GM12801 (cell line): ENCODE data around the gene TDRD6.

Source experiments
- CTCF ChIP-seq: IDR thresholded peaks from one replicate; pipeline ENCODE4 v1.5.1; 2011; ENCODE audit warnings: control low read depth; ENCODE audit not compliant: insufficient read length; ENCODE audit errors: extremely low read depth

The TDRD6 gene

DNA sequence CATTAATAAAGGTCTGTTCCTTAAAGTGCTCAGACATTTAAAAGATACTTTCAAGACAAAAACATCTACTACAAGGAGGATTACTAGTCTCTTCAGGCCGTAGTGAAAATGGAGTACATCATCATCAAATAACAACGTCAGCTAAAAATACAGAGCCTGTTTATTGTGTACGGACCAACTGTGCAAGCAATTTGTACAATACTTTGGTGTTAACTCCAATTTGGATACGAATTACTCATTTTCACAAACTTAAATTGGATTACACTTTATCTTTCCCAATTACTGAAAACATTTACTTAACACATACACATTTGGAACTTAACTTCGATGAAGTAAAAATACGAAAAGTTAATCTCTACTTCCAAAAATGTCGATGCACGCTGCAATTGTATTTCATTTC is 35.9 kb upstream of the TDRD6 start:
- TF ChIP-seq CTCF: no peak

DNA sequence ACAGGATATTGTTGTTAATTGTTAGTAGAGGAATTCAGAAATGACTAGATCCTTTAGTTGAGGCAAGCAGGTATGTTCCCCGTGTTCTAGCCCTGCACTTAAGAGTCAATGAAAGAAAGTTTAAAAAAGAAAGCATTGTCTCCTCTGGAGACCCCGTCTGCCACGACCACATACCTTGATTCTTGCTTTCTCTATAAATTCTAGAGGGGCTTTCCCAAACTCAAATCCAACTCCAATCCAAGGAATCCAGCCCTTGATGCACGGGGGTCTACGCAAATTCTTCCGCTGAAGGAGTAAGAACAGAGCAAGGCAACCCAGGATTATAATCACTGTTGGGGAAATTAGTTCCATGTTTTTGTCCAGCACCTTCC is 35.5 kb upstream of the TDRD6 start:
- no peak for TF ChIP-seq CTCF

DNA sequence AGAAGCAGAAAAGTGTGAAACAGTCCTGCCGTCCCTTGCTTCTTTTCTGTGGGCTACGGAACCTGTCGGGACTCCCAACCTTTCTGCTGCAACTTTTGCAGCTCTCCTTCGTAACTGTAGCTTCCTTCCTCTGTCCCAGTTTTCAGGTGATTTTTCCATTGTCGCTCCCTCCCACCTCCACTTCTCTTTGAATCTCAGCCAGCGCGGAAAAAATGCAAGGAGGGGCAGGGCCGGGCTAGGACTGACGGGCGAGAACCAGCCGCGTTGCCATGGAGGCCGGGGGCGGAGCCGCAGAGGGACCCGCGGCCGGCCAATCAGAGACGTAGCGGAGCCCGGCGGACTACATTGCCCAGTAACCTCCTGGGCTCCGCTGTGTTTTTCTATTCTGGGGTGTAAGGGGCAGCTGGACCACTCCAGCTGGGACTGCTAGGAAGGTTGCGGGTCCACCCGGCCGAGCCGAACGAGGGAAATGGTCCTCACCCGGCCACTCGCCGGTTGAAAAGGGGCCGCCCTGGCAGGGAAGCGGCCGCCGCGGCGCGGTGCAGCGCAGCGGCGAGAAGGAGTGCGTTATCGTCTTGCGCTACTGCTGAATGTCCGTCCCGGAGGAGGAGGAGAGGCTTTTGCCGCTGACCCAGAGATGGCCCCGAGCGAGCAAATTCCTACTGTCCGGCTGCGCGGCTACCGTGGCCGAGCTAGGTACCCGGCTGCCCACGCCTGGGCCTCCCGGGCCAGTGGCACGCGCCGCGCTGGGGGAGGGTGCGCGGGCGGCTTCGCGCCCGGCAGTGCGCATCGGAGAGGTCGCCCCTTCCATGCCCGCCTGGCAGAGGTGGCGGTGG is 34.9 kb upstream of the TDRD6 start, which contains the start of the genes CYP39A1 and SLC25A27:
TSS of gene CYP39A1 (minus strand) at position 216 of the 836 bp plus-strand sequence. CDS start 236 bp downstream, outside the sequence.
TSS of gene SLC25A27 (plus strand) at position 373 of the 836 bp plus-strand sequence. CDS start at position 591, 218 bp downstream.
- no peak for TF ChIP-seq CTCF

- TF ChIP-seq CTCF: no peak
These were observed 34.1 kb upstream of the TDRD6 start for GRCh38 chr6:46653439-46654195.

- no peak for TF ChIP-seq CTCF
These were observed 31.9 kb upstream of the TDRD6 start for GRCh38 chr6:46655803-46656202.

DNA sequence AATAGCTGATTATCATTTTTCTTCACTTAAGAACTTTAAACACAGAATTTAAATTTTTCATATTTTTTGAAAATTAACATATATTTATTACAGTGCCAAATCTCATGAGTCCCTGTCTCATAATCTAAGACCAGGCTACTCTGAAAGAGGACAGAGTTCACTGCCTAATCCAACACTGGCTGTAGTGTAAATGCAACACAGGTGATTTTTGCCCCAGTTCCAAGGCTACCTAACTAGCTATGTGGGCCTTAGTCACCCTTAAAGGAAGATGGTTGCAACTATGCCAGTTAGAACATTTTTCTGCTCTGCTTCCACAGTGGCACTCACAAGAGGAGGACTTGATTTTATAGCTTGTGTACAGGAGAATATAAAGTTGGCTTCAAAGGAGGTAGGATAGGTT is 30.0 kb upstream of the TDRD6 start:
- TF ChIP-seq CTCF: no peak

GRCh38 chr6:46661483-46661882 is 26.2 kb upstream of the TDRD6 start:
- no peak for TF ChIP-seq CTCF
